Right lobe of liver (tissue), 6 donors: ENCODE data around the gene MOB3B. TPM values are rescaled to one million over a fixed set of nuclear protein-coding genes. Genes with fewer than 3 reads are reported as not detected.
A peak's percentile ranks its signal among the peaks of the same experiment; 100 is the strongest.

Experiments used
- ATAC-seq, 4 donors: fragments of 200-7000 bp; cut with Tn5 transposase; one replicate each; pipeline ENCODE4 v1.9.1; 2020; ENCODE audit warnings: mild to moderate bottlenecking in 4 of 4, moderate library complexity in 4 of 4
- DNase-seq, 3 donors: peaks; one replicate each; pipeline ENCODE4 v3.0.0-alpha.2; 2020
- H3K27ac ChIP-seq, 3 donors: fragments of 200-600 bp; one replicate each; pipeline ENCODE4 v1.8.0; 2022
- H3K27me3 ChIP-seq, 2 donors: fragments of 200-600 bp; one replicate each; pipeline ENCODE4 v1.8.0; 2022
- H3K36me3 ChIP-seq, 4 donors: fragments of 200-600 bp; sonication (generic) in 1 of 4; one replicate each; pipeline versions ENCODE4 v1.5.1 to v1.8.0; 2017 to 2022; ENCODE audit warnings: control low read depth in 1 of 4
- H3K4me1 ChIP-seq, 4 donors: fragments of 200-600 bp; sonication (generic) in 1 of 4; one replicate each; pipeline versions ENCODE4 v1.5.1 to v1.8.0; 2017 to 2022; ENCODE audit warnings: control low read depth in 1 of 4
- H3K4me3 ChIP-seq, 3 donors: fragments of 200-600 bp; one replicate each; pipeline ENCODE4 v1.8.0; 2022
- H3K9me3 ChIP-seq, 4 donors: fragments of 200-600 bp; sonication (generic) in 1 of 4; one replicate each; pipeline versions ENCODE4 v1.5.1 to v1.8.0; 2017 to 2022; ENCODE audit warnings: control low read depth in 1 of 4
- POLR2A ChIP-seq: fragments of 450-650 bp; IDR thresholded peaks from one replicate; pipeline ENCODE4 v1.6.1; 2017; ENCODE audit warnings: antibody characterized with exemption, mild to moderate bottlenecking
- WGBS: methylation state at CpG from one replicate; pipeline ENCODE4 v1.1.6; 2018; ENCODE audit warnings: low coverage, low lambda C conversion rate; ENCODE audit not compliant: insufficient coverage; ENCODE audit errors: missing lambda C conversion rate; 5-methylcytosine and 5-hydroxymethylcytosine counted together
- intact Hi-C, 2 donors: fragments of 100-400 bp; cut with DNase I; formaldehyde crosslinking; loops; one replicate each; pipeline versions ENCODE4 v1.11.2 to v1.14.1; 2022
- total RNA-seq, 6 experiments: library from RNA; depleted of rRNA in 2 of 6; stranded (reverse); fragments of >200 nt in 2 of 6; fragmentation: NEBNext Ultra II Directional in 3 of 6; extraction: Animal tissue kit (Norgen Biotek cat#: 25700) in 3 of 6; gene quantifications; one replicate each; pipeline versions ENCODE4 v1.1.0 to v1.2.4, GENCODE V29; 2016 to 2023
- TF ChIP-seq, protein P1 (sequence below), 4 donors: fragments of 200-600 bp in 3 of 4; fragments of 450-650 bp in 1 of 4; IDR thresholded peaks; one replicate each; pipeline versions ENCODE4 v1.5.1 to v1.8.0; 2016 to 2022; ENCODE audit warnings: antibody characterized with exemption in 4 of 4, mild to moderate bottlenecking in 2 of 4
- donor health status: DM: no; HTN: yes; CAD: no.
- donor health status: DM: no; HTN: no; CAD: no.
- donor health status: DM: no; HTN: no; CAD: no.
- donor health status: DM: no; HTN: yes; CAD: no.
- donor health status: DM: no; HTN: yes; CAD: no.

Gene MOB3B
- total RNA-seq, 6 experiments from 2014 or later = 1.0 to 2.4 (median 1.7) TPM

GRCh38 chr9:27335075-27335474, 194.5 kb downstream of the MOB3B start:
- ATAC-seq (peak in 1 of 4 donors; percentile 12), DNase-seq (no peak)
- H3K9me3 ChIP-seq = no peaks in the 10 kb centered on the region
- H3K27ac ChIP-seq = no peak overlapping the region
- intact Hi-C loops = loop anchor here in 1 of 2 donors (10.0 kb wide), 1 partner anchor 220 kb away; no protein-coding TSS in a partner anchor
- 63% methylated on average over 5 of the region's 6 CpGs for WGBS
- no peaks in the 10 kb centered on the region for H3K27me3 ChIP-seq
- no peak for TF ChIP-seq POLR2A
- TF ChIP-seq, protein P1, sequence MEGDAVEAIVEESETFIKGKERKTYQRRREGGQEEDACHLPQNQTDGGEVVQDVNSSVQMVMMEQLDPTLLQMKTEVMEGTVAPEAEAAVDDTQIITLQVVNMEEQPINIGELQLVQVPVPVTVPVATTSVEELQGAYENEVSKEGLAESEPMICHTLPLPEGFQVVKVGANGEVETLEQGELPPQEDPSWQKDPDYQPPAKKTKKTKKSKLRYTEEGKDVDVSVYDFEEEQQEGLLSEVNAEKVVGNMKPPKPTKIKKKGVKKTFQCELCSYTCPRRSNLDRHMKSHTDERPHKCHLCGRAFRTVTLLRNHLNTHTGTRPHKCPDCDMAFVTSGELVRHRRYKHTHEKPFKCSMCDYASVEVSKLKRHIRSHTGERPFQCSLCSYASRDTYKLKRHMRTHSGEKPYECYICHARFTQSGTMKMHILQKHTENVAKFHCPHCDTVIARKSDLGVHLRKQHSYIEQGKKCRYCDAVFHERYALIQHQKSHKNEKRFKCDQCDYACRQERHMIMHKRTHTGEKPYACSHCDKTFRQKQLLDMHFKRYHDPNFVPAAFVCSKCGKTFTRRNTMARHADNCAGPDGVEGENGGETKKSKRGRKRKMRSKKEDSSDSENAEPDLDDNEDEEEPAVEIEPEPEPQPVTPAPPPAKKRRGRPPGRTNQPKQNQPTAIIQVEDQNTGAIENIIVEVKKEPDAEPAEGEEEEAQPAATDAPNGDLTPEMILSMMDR (IDR thresholded peaks at IDR 0.05) = no peak
- no peaks in the 10 kb centered on the region for H3K36me3 ChIP-seq
- H3K4me1 ChIP-seq = no peaks in the 10 kb centered on the region
- H3K4me3 ChIP-seq = no peak overlapping the region

- WGBS = 26% methylated on average over 7 of the region's 7 CpGs
- Histone ChIP-seq H3K27ac (no peak overlapping the region), H3K4me3 (no peak overlapping the region), H3K4me1 (no peaks in the 10 kb centered on the region), H3K27me3 (no peaks in the 10 kb centered on the region), H3K9me3 (no peaks in the 10 kb centered on the region), H3K36me3 (no peaks in the 10 kb centered on the region)
- intact Hi-C loops = loop anchor here (5.0 to 10.0 kb wide), 2 partner anchors 209 to 221 kb away; no protein-coding TSS in a partner anchor
- ATAC-seq (peak; percentile 97 to 99 (median 98)), DNase-seq (peak in 2 of 3 donors; percentile 39 to 59)
- TF ChIP-seq, protein P1 (IDR thresholded peaks at IDR 0.05) = peak; percentile 86 to 92 (median 87)
- TF ChIP-seq POLR2A = no peak
Measured at GRCh38 chr9:27333241-27334052, 196.2 kb downstream of the MOB3B start.

- intact Hi-C loops = loop anchor here (5.0 to 10.0 kb wide), 2 partner anchors 211 to 223 kb away; no protein-coding TSS in a partner anchor
- no peak overlapping the region for H3K27ac ChIP-seq
- H3K4me1 ChIP-seq = no peaks in the 10 kb centered on the region
- TF ChIP-seq POLR2A = no peak
- TF ChIP-seq, protein P1 (IDR thresholded peaks at IDR 0.05) = no peak
- ATAC-seq = no peak
- H3K27me3 ChIP-seq = no peaks in the 10 kb centered on the region
- 78% methylated on average over 1 of the region's 4 CpGs for WGBS
- H3K9me3 ChIP-seq = no peaks in the 10 kb centered on the region
- no peak overlapping the region for H3K4me3 ChIP-seq
- DNase-seq = no peak
- H3K36me3 ChIP-seq = no peaks in the 10 kb centered on the region
Measured at GRCh38 chr9:27331393-27331792, 198.2 kb downstream of the MOB3B start.

- ATAC-seq (no peak), DNase-seq (no peak)
- Histone ChIP-seq H3K4me3 (no peak overlapping the region), H3K27me3 (no peaks in the 10 kb centered on the region), H3K9me3 (no peaks in the 10 kb centered on the region), H3K36me3 (no peaks in the 10 kb centered on the region), H3K27ac (no peak overlapping the region), H3K4me1 (no peaks in the 10 kb centered on the region)
- intact Hi-C loops = no loop called here
- no peak for TF ChIP-seq POLR2A
- TF ChIP-seq, protein P1 (IDR thresholded peaks at IDR 0.05) = no peak
- WGBS = 66% methylated on average over 8 of the region's 9 CpGs
Measured at GRCh38 chr9:27329291-27329690, 200.3 kb downstream of the MOB3B start.
